GM12878 (cell line): Measurements from ENCODE around the gene NCAPD3. TPM values are rescaled to one million over a fixed set of nuclear protein-coding genes. Genes with fewer than 3 reads are reported as not detected.

Source experiments
- ATAC-seq: fragments of 200-7000 bp; cut with Tn5 transposase; 3 replicates; pipeline ENCODE4 v1.9.1; 2020; ENCODE audit warnings: mild to moderate bottlenecking, moderate library complexity
- BruUV-seq: library from RNA; stranded (reverse); fragments of 400-500 nt; replicated peaks from 2 replicates; lab custom pipeline; 2021; lab: Mats Ljungman, UMichigan
- CTCF ChIA-PET: fragments of 300-600 bp; sonication (Branson Sonifier 250); formaldehyde crosslinking; extraction: SDS; loops from one replicate; lab custom pipeline; 2021; ENCODE audit warnings: inconsistent platforms; lab: Yijun Ruan, JAX
- POLR2A ChIA-PET: fragments of 350-600 bp; formaldehyde crosslinking; extraction: SDS; loops from one replicate; lab custom pipeline; 2021; ENCODE audit warnings: inconsistent platforms; lab: Charles Lee
- RAD21 ChIA-PET: fragments of 300-600 bp; sonication (Branson Sonifier 250); formaldehyde crosslinking; loops from one replicate; lab custom pipeline; 2023; ENCODE audit warnings: antibody characterized with exemption; ENCODE audit not compliant: unreplicated experiment; lab: Charles Lee
- SMC1A ChIA-PET: fragments of 300-600 bp; sonication (Branson Sonifier 250); formaldehyde crosslinking; loops from one replicate; lab custom pipeline; 2023; ENCODE audit not compliant: unreplicated experiment, uncharacterized antibody; lab: Charles Lee
- DNase-seq: peaks from one replicate; pipeline ENCODE4 v3.0.0-alpha.2; 2011; ENCODE audit warnings: low read depth, low spot score
- FAIRE-seq: peaks from 3 replicates; lab custom pipeline; 2011; peaks lifted over from hg19 to GRCh38; lab: Jason Lieb, UNC
- H2AFZ ChIP-seq: 2 replicates; pipeline ENCODE4 v1.6.0; 2011; ENCODE audit warnings: low read depth, low read length, control low read depth; ENCODE audit not compliant: control insufficient read depth
- H3K27ac ChIP-seq: 2 replicates; pipeline ENCODE4 v1.5.1; 2011; ENCODE audit warnings: control low read depth; ENCODE audit not compliant: control insufficient read depth, insufficient read depth
- H3K27me3 ChIP-seq, 2 experiments: replicated peaks in 1 of 2; 2 replicates each; pipeline versions ENCODE4 v1.6.0 to v1.6.1; 2011; ENCODE audit warnings: low read length in 1 of 2; ENCODE audit not compliant: control insufficient read depth in 2 of 2, insufficient read depth in 2 of 2
- H3K36me3 ChIP-seq, 2 experiments: 2 replicates each; pipeline ENCODE4 v1.5.1; 2011; ENCODE audit warnings: low read length in 1 of 2; ENCODE audit not compliant: control insufficient read depth in 2 of 2, insufficient read depth in 2 of 2
- H3K4me1 ChIP-seq: 2 replicates; pipeline ENCODE4 v1.6.1; 2011; ENCODE audit warnings: mild to moderate bottlenecking, low read length, moderate library complexity, mixed read lengths; ENCODE audit not compliant: control insufficient read depth, insufficient read depth
- H3K4me2 ChIP-seq: 2 replicates; pipeline ENCODE4 v1.6.0; 2011; ENCODE audit warnings: control low read depth; ENCODE audit not compliant: control insufficient read depth, insufficient read depth
- H3K4me3 ChIP-seq: fragments of 200-600 bp; sonication (generic); 2 replicates; pipeline ENCODE4 v1.5.1; 2016
- H3K79me2 ChIP-seq: 2 replicates; pipeline ENCODE4 v1.6.0; 2011; ENCODE audit warnings: low read length; ENCODE audit not compliant: control insufficient read depth, insufficient read depth
- H3K9ac ChIP-seq: 2 replicates; pipeline ENCODE4 v1.8.0; 2011; ENCODE audit warnings: low read length, control low read depth, mixed read lengths; ENCODE audit not compliant: control insufficient read depth, insufficient read depth
- H3K9me3 ChIP-seq: replicated peaks from 3 replicates; pipeline ENCODE4 v1.5.1; 2011; ENCODE audit warnings: mild to moderate bottlenecking, low read length; ENCODE audit not compliant: control insufficient read depth, insufficient read depth
- H4K20me1 ChIP-seq: 2 replicates; pipeline ENCODE4 v1.6.0; 2011; ENCODE audit not compliant: control insufficient read depth, insufficient read depth
- CEBPB ChIP-seq, 2 experiments: fragments of 150-350 bp in 1 of 2; IDR thresholded peaks; 2 replicates each; pipeline ENCODE4 v1.6.1; 2012 to 2014; ENCODE audit warnings: low read depth in 2 of 2, low read length in 2 of 2, borderline replicate concordance in 1 of 2, inconsistent platforms in 1 of 2
- RFX5 ChIP-seq: IDR thresholded peaks from 2 replicates; pipeline ENCODE4 v1.6.1; 2011; ENCODE audit warnings: low read depth, low read length, improper control_type of control experiment
- WGBS: methylation state at CpG from one replicate; pipeline ENCODE4 v1.1.6; 2016; ENCODE audit warnings: low lambda C conversion rate; ENCODE audit not compliant: insufficient replicate concordance, insufficient coverage; ENCODE audit errors: missing lambda C conversion rate; 5-methylcytosine and 5-hydroxymethylcytosine counted together
- in situ Hi-C: fragments of 300-500 bp; cut with MboI; formaldehyde crosslinking; loops from 9 replicates; pipeline ENCODE4 v1.14.3; 2018; ENCODE audit warnings: mixed read lengths
- intact Hi-C: fragments of 100-400 bp; cut with micrococcal nuclease; formaldehyde crosslinking; loops from one replicate; pipeline ENCODE4 v1.14.2; 2022; ENCODE audit not compliant: unreplicated experiment
- polyA plus RNA-seq, 11 experiments: library from polyadenylated mRNA; depleted of rRNA in 4 of 11; unstranded in 6 of 11; stranded (reverse) in 5 of 11; fragments of >200 nt; fragmentation: Nextera tagmentation in 4 of 11; fragmentation: Illumina TruSeq in 1 of 11; extraction: Ambion mirVana in 4 of 11; extraction: Trizol in 1 of 11; gene quantifications; 1 replicate in 1 of 11; 2 replicates in 10 of 11; pipeline versions ENCODE4 v1.2.1 to v1.2.3, GENCODE V29; 2011 to 2016; ENCODE audit warnings: inconsistent platforms in 2 of 11, missing spikeins in 2 of 11, low read depth in 1 of 11
- total RNA-seq, 4 experiments: library from RNA; depleted of rRNA in 3 of 4; stranded (reverse); fragments of >200 nt in 3 of 4; fragmentation: Illumina TruSeq in 1 of 4; extraction: Trizol in 1 of 4; gene quantifications; 2 replicates each; pipeline versions ENCODE4 v1.2.1 to v1.2.3, GENCODE V29; 2013 to 2021
- TF ChIP-seq, protein P1 (sequence below): fragments of 450-650 bp; IDR thresholded peaks from 2 replicates; pipeline ENCODE4 v1.6.1; 2017; ENCODE audit warnings: mild to moderate bottlenecking, moderate library complexity

NCAPD3 gene
- total and polyA plus RNA-seq, 10 of the 15 experiments (the other 5 are each of a cell fraction or from before 2014, with no cell fraction given) = 14.9 to 58.2 (median 48.2) TPM

GRCh38 chr11:134150195-134150903 lies 73.4 kb downstream of the NCAPD3 start:
- POLR2A ChIA-PET = no interaction called here
- Histone ChIP-seq H3K4me1 (no peaks in the 10 kb centered on the region), H3K9ac (no peak overlapping the region), H3K27ac (no peak overlapping the region), H3K79me2 (no peaks in the 10 kb centered on the region), H3K36me3 (peaks cover 8 to 11% of the 10 kb centered on the region in 2 experiments; a peak in 3 of 4 replicates), H3K4me3 (no peak overlapping the region), H3K4me2 (no peak overlapping the region), H2AFZ (no peak overlapping the region), H3K9me3 (no peaks in the 10 kb centered on the region), H3K27me3 (no peaks in the 10 kb centered on the region), H4K20me1 (no peaks in the 10 kb centered on the region)
- RAD21 ChIA-PET = no interaction called here
- no TSS peak for BruUV-seq
- ATAC-seq (no peak), DNase-seq (no peak), FAIRE-seq (no peak)
- intact Hi-C loops (no loop called here), in situ Hi-C loops (no loop called here)
- WGBS = 98% methylated on average over 12 of the region's 12 CpGs
- SMC1A ChIA-PET = interaction anchor here (1.1 kb wide), 1 partner anchor 15 kb away, joined by 3 read pairs; no protein-coding TSS in a partner anchor
- CTCF ChIA-PET = interaction anchor here (1.1 to 1.2 kb wide), 2 partner anchors 10 to 226 kb away, joined by 3 read pairs; no protein-coding TSS in a partner anchor
- TF ChIP-seq, protein P1, sequence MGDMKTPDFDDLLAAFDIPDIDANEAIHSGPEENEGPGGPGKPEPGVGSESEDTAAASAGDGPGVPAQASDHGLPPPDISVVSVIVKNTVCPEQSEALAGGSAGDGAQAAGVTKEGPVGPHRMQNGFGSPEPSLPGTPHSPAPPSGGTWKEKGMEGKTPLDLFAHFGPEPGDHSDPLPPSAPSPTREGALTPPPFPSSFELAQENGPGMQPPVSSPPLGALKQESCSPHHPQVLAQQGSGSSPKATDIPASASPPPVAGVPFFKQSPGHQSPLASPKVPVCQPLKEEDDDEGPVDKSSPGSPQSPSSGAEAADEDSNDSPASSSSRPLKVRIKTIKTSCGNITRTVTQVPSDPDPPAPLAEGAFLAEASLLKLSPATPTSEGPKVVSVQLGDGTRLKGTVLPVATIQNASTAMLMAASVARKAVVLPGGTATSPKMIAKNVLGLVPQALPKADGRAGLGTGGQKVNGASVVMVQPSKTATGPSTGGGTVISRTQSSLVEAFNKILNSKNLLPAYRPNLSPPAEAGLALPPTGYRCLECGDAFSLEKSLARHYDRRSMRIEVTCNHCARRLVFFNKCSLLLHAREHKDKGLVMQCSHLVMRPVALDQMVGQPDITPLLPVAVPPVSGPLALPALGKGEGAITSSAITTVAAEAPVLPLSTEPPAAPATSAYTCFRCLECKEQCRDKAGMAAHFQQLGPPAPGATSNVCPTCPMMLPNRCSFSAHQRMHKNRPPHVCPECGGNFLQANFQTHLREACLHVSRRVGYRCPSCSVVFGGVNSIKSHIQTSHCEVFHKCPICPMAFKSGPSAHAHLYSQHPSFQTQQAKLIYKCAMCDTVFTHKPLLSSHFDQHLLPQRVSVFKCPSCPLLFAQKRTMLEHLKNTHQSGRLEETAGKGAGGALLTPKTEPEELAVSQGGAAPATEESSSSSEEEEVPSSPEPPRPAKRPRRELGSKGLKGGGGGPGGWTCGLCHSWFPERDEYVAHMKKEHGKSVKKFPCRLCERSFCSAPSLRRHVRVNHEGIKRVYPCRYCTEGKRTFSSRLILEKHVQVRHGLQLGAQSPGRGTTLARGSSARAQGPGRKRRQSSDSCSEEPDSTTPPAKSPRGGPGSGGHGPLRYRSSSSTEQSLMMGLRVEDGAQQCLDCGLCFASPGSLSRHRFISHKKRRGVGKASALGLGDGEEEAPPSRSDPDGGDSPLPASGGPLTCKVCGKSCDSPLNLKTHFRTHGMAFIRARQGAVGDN = no peak
- no peak for TF ChIP-seq CEBPB (IDR thresholded peaks at IDR 0.05; ENCODE audit: borderline replicate concordance in 1 of 2, low read depth in 2 of 2, low read length in 2 of 2)
- TF ChIP-seq RFX5 = no peak
